D341Med (cell line): ENCODE measurements around the gene AFF2.

ENCODE experiments used
- DNase-seq: peaks from one replicate; pipeline ENCODE4 v3.0.0; 2012; ENCODE audit warnings: low spot score

Gene AFF2

GRCh38 chrX:148500423-148501385 is at the start of gene AFF2:
Gene AFF2 (plus strand): TSS chrX:148500617. CDS start chrX:148501098, 481 bp downstream.
- peak; percentile 70 for DNase-seq

- DNase-seq: no peak
Observed at GRCh38 chrX:148457279-148457678, 43.1 kb upstream of the AFF2 start.

- no peak for DNase-seq
Observed at GRCh38 chrX:148459343-148459742, 41.1 kb upstream of the AFF2 start.

- no peak for DNase-seq
Observed at GRCh38 chrX:148466292-148466691, 34.1 kb upstream of the AFF2 start.

GRCh38 chrX:148470324-148470723 is 30.1 kb upstream of the AFF2 start:
- no peak for DNase-seq

- DNase-seq: no peak
Observed at GRCh38 chrX:148474030-148474429, 26.4 kb upstream of the AFF2 start.

GRCh38 chrX:148492057-148492456 is 8.4 kb upstream of the AFF2 start:
- DNase-seq: no peak

- DNase-seq: no peak
Observed at GRCh38 chrX:148495176-148495575, 5.2 kb upstream of the AFF2 start.

GRCh38 chrX:148498067-148498466 is 2.4 kb upstream of the AFF2 start:
- no peak for DNase-seq

- no peak for DNase-seq
Observed at GRCh38 chrX:148499638-148500422, 587 bp upstream of the AFF2 start.

GRCh38 chrX:148501386-148502066 is 1.1 kb downstream of the AFF2 start:
- peak; percentile 53 for DNase-seq

GRCh38 chrX:148504506-148504905 is 4.1 kb downstream of the AFF2 start:
- no peak for DNase-seq

GRCh38 chrX:148507418-148507817 is 7.0 kb downstream of the AFF2 start:
- DNase-seq: no peak

GRCh38 chrX:148512453-148512852 is 12.0 kb downstream of the AFF2 start:
- no peak for DNase-seq

GRCh38 chrX:148513661-148514060 is 13.2 kb downstream of the AFF2 start:
- no peak for DNase-seq

- no peak for DNase-seq
Observed at GRCh38 chrX:148517176-148517575, 16.8 kb downstream of the AFF2 start.

- DNase-seq: no peak
Observed at GRCh38 chrX:148522006-148522405, 21.6 kb downstream of the AFF2 start.

GRCh38 chrX:148523303-148524080 is 23.1 kb downstream of the AFF2 start:
- no peak for DNase-seq

GRCh38 chrX:148530464-148531077 is 30.2 kb downstream of the AFF2 start:
- DNase-seq: no peak

GRCh38 chrX:148534291-148534690 is 33.9 kb downstream of the AFF2 start:
- no peak for DNase-seq

GRCh38 chrX:148535639-148536038 is 35.2 kb downstream of the AFF2 start:
- DNase-seq: no peak
